Lower lobe of right lung (tissue), 2 donors: ENCODE results near the gene STEAP3. TPM values are rescaled to one million over a fixed set of nuclear protein-coding genes. Genes with fewer than 3 reads are reported as not detected.

Source experiments
- ATAC-seq, 2 donors: fragments of 200-7000 bp; cut with Tn5 transposase; one replicate each; pipeline ENCODE4 v1.9.1; 2020 to 2022; ENCODE audit warnings: mild to moderate bottlenecking in 2 of 2, moderate library complexity in 2 of 2
- DNase-seq: peaks from one replicate; pipeline ENCODE4 v3.0.0-alpha.2; 2020
- H3K27ac ChIP-seq: fragments of 200-600 bp; one replicate; pipeline ENCODE4 v1.8.0; 2022
- H3K27me3 ChIP-seq: fragments of 200-600 bp; one replicate; pipeline ENCODE4 v1.8.0; 2022; ENCODE audit warnings: low read depth
- H3K36me3 ChIP-seq: fragments of 200-600 bp; one replicate; pipeline ENCODE4 v1.8.0; 2022; ENCODE audit warnings: mild to moderate bottlenecking
- H3K4me1 ChIP-seq: fragments of 200-600 bp; one replicate; pipeline ENCODE4 v1.8.0; 2022
- H3K4me3 ChIP-seq: fragments of 200-600 bp; one replicate; pipeline ENCODE4 v1.8.0; 2022; ENCODE audit warnings: mild to moderate bottlenecking
- H3K9me3 ChIP-seq: fragments of 200-600 bp; one replicate; pipeline ENCODE4 v1.8.0; 2022
- CTCF ChIP-seq: fragments of 200-600 bp; IDR thresholded peaks from one replicate; pipeline ENCODE4 v1.8.0; 2022; ENCODE audit warnings: antibody characterized with exemption, mild to moderate bottlenecking
- intact Hi-C: fragments of 100-400 bp; cut with DNase I; formaldehyde crosslinking; loops from one replicate; pipeline ENCODE4 v1.11.0; 2022
- total RNA-seq: library from RNA; stranded (reverse); fragmentation: NEBNext Ultra II Directional; extraction: Animal tissue kit (Norgen Biotek cat#: 25700); gene quantifications from one replicate; pipeline ENCODE4 v1.2.1, GENCODE V29; 2021
- donor health status: DM: no; HTN: yes; CAD: no; lungs with severe emphysema.

The STEAP3 gene
- total RNA-seq, 1 donor from 2014 or later, result 18.3 TPM

- no peak for TF ChIP-seq CTCF
- Histone ChIP-seq H3K4me1 (no peaks in the 10 kb centered on the region), H3K27me3 (no peaks in the 10 kb centered on the region), H3K36me3 (no peaks in the 10 kb centered on the region), H3K9me3 (no peaks in the 10 kb centered on the region), H3K27ac (no peak overlapping the region), H3K4me3 (no peak overlapping the region)
- intact Hi-C loops, result no loop called here
- no peak for DNase-seq
- ATAC-seq, result no peak
Observed at GRCh38 chr2:119253760-119254600, 30.3 kb downstream of the STEAP3 start.

- Histone ChIP-seq H3K9me3 (no peaks in the 10 kb centered on the region), H3K27ac (no peak overlapping the region), H3K27me3 (no peaks in the 10 kb centered on the region), H3K4me1 (no peaks in the 10 kb centered on the region), H3K4me3 (no peak overlapping the region), H3K36me3 (no peaks in the 10 kb centered on the region)
- intact Hi-C loops, result no loop called here
- DNase-seq (no peak), ATAC-seq (no peak)
- TF ChIP-seq CTCF, result no peak
Observed at GRCh38 chr2:119254601-119255080, 31.0 kb downstream of the STEAP3 start.

GRCh38 chr2:119255760-119256581 lies 32.3 kb downstream of the STEAP3 start:
- no peak for DNase-seq
- no peaks in the 10 kb centered on the region for H3K27me3 ChIP-seq
- H3K4me3 ChIP-seq, result no peak overlapping the region
- no peak for ATAC-seq
- no peak overlapping the region for H3K27ac ChIP-seq
- no peaks in the 10 kb centered on the region for H3K36me3 ChIP-seq
- no peaks in the 10 kb centered on the region for H3K4me1 ChIP-seq
- no peaks in the 10 kb centered on the region for H3K9me3 ChIP-seq
- intact Hi-C loops, result no loop called here
- TF ChIP-seq CTCF, result no peak

GRCh38 chr2:119256582-119256921 lies 32.9 kb downstream of the STEAP3 start:
- intact Hi-C loops, result no loop called here
- ATAC-seq (no peak), DNase-seq (no peak)
- H3K4me3 ChIP-seq, result no peak overlapping the region
- no peaks in the 10 kb centered on the region for H3K9me3 ChIP-seq
- H3K36me3 ChIP-seq, result no peaks in the 10 kb centered on the region
- H3K27ac ChIP-seq, result no peak overlapping the region
- H3K4me1 ChIP-seq, result no peaks in the 10 kb centered on the region
- no peak for TF ChIP-seq CTCF
- no peaks in the 10 kb centered on the region for H3K27me3 ChIP-seq

GRCh38 chr2:119257198-119257597 lies 33.6 kb downstream of the STEAP3 start:
- intact Hi-C loops, result no loop called here
- H3K27me3 ChIP-seq, result no peaks in the 10 kb centered on the region
- no peak for DNase-seq
- no peaks in the 10 kb centered on the region for H3K9me3 ChIP-seq
- H3K4me1 ChIP-seq, result no peaks in the 10 kb centered on the region
- no peak overlapping the region for H3K4me3 ChIP-seq
- ATAC-seq, result no peak
- no peaks in the 10 kb centered on the region for H3K36me3 ChIP-seq
- TF ChIP-seq CTCF, result no peak
- H3K27ac ChIP-seq, result no peak overlapping the region
